GM21825 (cell line): ENCODE results near the gene ITGB1.

Experiments
- ATAC-seq: cut with Tn5 transposase; IDR thresholded peaks from one replicate; pipeline ENCODE4 v1.9.1; 2021; ENCODE audit warnings: mild to moderate bottlenecking, moderate library complexity; ENCODE audit not compliant: unreplicated experiment

The ITGB1 gene

DNA sequence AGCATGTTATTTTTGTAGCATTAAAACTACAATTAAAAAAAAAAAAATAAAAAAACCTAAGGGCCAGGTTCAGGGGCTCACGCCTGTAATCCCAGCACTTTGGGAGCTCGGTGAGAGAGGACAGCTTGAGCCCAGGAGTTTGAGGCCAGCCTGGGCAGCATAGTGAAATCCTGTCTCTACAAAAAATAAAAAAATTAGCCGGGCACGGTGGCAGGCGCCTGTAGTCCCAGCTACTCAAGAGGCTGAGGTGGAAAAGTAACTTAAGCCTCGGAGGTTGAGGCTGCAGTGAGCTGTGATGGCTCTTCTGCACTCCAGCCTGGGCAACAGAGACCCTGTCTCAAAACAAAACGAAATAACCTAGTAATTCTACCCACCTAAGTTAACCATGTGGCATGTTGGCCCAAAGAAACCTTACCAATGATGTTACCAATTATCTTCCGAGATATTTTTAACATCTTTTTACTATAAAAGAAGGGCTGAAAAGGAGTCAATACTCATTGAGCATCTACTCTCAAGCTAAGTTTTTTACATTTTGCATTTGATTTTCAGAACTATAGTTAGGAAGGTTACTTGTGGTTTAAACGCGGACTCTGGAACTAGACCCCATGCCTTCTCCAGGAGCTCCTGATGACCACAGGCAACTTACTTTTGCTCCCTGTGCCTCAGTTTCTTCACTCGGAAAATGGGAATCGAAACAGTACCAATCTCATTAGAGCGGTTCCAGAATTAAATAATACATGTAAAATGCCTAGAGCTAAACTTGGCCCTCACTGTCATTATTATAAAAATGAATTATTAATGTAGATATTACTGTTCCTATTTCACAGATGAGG is 1.4 kb downstream of the ITGB1 start:
- no peak for ATAC-seq

DNA sequence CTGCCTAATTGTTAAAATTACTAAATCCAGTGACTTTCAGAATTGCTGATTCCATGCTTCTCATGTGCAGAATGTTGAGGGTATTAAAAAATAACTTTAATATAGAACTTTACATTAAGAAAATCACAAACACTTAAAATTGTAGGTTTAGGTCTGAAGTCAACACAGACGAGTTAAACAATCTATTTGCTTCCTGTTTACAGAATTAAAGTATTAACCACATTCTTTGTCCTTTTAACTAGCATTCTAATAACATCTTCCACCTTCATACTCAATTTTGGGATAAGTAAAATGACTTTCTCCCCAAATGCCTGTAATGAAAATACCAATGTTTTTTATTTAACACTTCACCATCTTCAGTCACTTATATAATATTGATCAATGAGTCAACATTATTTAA is 2.2 kb downstream of the ITGB1 start:
- no peak for ATAC-seq

DNA sequence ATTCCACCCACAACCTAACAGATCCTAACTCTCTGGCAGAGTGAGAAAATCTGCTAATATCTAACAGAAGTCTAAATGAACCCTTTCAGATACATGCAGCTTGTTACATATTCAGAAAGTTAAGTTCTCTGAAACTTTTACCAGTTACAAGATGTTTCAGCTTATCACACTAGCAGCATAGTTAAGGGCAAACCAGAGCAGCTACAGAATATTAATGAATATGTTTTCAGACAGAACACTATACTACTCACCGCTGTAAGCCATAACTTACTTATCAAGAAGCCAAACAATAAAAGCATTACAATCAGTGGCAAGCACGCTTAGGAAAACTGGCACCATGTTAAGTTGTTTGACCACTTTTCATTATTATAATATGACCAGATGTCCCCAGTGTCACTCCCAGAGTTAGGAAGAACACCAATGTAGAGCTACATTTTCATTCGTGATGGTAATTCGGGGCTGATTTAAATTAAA is 2.7 kb downstream of the ITGB1 start:
- no peak for ATAC-seq

DNA sequence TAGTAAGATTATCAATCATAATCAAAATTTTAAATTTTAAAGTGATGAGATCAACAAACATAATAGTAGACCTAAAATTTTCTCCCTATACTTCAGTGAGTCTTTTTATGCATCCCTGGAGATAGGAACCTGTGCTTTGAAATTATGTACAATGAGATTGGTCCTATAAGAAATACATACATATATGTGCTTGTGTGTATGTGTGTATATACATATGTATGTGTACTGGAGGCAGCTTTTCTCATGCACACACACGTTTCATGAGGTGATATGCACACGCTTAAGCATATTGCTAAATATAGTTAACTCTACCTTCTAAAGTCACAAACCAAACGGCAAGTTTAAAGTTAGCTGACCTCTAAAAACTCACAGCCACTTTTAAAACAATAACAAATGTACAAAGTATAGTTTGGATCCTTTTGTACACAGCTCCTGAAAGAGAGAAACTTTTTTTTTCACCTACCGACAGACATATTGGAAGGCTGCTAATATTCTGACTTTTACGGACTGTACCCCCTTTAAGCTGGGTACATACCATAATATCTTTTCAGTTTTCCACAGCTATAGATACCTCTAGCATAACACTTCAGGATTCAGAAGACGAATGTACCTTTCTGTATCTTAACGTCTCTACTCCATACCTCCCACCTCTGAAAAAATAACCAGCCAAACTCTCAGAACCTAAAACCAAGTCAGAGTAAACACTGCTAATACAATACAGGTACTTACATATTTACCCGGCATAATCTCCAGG is 3.3 kb downstream of the ITGB1 start:
- no peak for ATAC-seq

DNA sequence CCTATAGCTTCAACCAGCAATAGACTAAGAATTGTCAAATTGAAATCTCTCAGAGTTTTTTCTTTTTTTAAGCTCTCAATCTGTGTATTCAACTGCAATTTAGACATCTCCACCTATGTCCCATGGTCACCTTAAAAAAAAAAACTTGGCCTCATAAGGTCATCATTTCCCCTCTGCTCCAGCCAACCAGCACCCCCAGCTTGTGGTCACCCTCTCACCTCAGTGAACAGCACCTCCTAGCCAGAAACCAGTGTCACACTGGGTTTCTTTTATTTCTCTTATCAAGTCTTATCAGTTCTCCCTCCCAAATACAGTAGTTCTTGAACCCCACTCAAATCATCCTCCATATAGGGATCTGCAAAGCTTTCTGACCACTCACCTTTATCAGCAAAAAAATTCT is 4.0 kb downstream of the ITGB1 start:
- ATAC-seq = no peak

DNA sequence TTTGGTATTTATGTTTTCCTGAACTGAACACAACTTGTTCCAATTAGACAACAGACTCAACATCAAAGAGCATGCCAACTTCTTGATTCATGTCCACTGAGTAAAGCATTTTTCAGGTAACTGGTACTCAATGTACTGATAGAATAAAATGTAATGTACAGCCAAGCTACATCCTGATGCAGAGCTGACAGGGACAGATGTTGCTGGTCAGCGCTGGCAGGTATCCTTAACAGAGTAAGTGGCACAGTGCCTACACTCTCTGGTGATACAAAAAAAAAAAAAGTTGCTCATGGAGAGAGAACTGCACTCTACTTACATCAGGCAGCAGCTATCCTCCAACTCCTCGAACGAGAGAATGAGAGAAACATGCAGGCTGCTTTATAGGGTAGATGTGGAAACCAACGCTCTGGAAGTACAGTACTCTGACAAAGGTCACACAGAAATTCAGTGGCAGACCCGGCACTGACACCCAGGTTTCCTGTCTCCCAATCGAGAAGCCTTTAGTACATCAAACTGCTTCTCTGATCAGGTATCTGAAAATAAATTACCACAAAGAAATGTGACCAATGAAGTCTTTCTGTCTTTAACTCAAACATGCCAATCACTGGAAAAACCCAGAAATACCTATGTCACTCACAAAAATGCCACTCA is 4.6 kb downstream of the ITGB1 start:
- ATAC-seq = no peak

DNA sequence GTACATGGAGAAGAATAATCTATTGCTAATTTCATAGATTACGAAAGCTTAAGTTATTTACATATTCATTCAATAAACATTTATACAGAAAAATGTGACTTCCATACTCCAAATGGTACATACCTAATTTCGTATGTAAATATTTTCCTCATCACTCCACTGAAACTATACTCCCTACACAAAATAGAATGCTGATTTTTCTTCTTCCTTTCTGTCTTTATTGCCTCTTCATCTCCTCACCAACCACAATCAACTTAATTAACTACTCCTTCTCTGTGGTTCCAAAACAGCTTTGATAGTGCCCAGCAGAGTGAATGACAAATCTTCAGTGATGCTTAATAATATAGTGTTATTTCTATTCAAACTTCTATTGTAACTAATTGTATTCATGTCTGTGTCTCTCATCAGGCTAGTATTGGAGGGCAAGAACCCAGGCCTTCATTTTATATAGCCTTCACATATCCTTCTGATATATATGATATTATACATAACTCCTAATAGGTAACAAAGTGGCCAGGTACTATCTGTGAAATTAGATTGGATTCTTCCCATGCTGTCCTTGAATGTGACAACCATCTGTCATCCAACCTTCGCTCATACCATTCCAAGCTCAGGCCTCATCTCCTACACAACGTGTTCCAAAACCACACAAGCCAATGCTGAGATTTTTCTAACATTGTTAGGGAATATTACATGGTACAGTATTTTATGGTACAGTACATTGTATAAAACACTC is 5.3 kb downstream of the ITGB1 start:
- ATAC-seq = no peak

DNA sequence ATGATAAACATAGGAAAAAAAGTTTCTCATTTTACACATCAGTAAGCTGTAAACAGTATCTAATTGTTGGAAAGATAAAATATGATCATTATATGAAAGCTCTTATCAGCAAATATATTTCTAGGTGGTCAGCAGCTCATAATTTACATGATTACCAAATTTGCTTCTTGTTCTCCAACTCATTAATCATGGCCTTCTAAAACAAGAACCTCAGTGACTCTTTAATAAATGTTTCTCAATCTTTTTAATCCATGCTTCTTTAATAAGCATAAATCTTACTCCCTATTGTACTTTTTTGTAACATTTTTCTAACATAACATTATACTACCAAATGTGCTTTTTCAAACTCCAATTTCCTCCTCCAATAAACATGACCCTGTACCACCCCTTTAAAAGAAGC is 5.9 kb downstream of the ITGB1 start:
- ATAC-seq = no peak

DNA sequence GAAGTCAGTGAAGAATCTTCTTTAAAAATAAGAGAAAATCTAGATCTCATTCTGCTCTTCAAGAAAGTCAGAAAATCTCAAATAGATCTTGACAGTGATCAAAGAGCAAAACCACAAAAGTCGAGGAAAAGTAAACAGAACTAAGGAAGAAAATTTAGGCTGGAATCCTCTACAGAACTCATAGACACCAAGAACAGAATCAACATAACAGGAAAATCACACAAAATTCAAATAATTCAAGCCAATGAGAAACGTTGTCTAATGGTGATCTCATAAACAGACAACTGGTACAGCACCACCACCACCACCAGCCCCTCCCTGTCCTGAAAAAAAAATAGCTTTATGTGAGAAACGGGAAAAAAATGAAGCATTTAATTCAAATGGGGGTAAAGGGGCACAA is 6.9 kb downstream of the ITGB1 start:
- ATAC-seq = no peak

DNA sequence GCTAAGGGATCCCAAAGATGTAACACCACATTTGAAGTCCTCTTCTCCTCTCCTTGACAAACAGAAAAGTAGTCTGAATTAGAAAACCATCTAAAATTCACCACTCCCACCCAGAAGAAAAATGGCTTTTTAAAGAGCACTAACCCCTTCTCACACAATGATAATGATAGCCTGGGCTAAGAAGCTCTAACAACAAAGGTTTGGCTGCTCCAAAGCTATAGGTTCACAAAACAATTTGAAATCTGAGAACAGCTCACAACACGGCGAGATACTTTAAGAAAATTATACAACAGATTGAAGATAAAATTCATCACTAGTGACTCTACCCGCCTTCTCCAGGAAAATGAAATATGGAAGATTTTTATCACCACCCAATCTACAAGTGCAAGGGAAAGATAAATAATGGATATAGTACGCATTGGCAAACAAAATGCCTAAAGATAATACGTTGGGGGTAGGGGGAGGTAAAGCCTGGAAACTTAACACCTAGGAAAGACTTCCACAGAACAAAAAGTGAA is 7.4 kb downstream of the ITGB1 start:
- no peak for ATAC-seq

DNA sequence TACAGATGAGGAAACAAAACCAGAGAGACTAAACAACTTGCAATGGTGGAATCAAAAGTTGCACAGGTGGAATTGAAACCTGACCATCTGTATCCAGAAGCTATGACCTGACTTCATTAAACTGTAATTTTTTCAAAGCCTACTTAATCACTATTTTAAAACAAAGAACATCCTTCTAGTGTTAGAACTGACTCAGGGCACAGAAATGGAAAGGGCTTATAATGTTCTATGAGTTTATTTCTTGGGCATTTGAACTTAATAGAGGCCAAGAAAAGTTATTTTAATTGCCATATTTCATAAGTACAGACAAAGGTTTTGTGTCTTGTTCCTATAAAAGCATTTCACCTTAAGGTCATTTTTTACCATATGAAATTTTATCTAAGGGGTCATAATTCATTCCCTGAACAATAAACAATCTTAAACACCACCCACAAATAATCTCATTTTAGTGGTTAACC is 8.8 kb downstream of the ITGB1 start:
- ATAC-seq = no peak

DNA sequence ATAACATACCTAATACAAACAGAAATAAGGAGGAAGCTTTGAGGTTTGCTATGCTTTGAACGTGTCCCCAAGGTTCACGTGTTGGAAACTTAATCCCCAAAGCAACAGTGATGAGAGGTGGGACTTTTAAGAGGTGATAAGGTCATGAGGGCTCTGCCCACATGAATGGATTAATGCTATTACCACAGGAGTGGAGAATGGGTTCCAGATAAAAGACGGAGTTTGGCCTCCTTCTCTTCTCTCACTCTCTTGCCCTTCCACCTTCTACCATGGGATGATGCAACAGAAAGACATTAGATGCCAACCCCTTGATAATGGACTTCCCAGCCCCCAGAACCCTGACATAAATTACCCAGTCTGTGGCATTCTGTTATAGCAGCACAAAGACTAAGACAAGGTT is 9.6 kb downstream of the ITGB1 start:
- no peak for ATAC-seq

DNA sequence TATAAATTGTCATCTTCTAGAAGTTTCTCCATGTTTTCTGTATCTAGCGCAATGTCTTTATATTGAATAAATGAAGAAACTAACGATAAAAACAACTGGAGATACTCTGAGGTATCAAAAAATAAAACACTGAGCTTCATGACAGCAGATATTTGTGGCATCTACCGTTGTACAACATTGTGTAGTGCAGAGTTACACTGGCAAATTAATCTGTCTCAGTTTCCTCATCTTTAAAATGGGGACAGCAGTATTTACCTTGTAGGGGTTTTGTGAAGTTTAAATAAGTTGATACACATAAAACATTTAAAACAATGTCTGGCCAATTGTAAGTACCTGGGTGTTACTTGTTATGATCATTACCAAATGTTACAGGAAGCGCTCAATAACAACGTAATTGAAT is 10.4 kb downstream of the ITGB1 start:
- ATAC-seq = no peak

DNA sequence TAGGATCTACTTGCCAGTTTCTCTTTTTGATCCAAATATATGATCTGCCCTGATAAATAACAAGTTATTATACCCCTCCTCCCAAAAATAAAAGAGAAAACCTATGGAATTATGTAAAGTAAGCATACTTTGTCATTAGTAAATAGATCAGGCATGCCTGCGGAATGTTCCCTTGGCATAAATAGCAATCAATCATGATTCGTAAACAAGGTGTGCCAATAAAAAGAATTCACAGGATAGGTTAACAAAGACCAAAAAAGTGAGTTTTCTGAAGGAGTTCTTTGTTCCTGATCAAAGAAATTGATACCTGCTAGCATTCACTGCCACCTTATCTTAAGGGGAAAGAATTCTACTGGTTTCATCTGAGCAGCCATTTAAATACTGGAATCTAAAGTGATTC is 11.9 kb downstream of the ITGB1 start:
- ATAC-seq = no peak

DNA sequence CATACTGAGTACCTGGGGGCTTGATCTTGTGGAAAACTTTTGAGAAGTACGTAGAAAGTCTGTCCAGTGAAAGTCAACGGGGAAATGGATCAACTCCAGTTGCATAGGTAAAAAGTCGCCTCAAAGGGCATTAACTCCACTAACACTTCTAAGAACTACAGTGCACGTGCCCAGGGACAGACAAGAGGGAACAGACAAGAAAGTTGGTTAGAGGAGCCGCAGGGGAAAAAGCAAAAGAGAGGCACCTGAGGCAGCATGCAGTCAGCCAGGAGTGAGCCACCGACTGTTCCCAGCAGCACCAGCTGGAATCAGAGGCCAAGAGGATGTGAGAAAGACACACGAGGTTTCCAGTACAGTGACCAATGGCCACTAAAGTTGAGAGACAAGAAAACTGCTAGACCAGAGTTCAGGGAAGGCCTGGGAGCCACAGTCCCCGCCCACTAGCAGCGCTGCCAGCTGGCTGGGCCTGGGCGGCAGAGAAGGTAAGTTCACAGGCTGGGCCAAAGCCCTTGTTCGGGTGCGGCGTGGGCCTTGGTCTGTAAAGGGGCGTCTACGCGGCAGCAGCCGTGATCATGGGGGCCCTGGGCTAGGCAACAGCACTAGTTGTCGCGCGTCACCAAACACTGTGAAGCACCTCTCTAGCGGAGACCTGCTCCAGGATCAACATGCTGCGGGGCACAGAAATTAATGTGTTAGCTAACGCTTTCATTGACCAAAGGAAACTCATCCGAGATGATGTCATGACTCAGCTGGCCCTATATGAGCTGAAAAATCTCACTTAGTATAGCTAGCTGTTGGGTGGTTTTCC is 14.0 kb downstream of the ITGB1 start:
- ATAC-seq = peak; percentile 8

DNA sequence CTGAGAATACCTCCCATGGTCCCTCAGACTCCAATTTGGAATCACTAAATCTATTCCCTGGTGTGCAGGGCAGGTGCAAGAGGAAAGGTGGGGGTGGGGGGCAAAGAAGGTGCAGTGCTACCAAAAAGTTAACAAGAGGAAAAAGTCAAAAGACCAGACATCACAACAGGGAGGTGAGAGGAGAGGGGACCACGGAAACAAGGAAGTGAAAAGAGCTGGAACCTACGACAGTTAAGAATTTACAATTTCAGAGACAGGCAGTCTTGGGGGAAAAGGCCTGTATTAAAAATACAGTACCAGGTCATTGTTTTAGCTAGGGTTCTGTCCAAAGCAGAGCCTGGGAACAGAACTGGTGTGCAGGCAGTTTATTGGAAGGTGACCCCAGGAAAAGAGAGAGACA is 14.6 kb downstream of the ITGB1 start:
- ATAC-seq = peak; percentile 64

DNA sequence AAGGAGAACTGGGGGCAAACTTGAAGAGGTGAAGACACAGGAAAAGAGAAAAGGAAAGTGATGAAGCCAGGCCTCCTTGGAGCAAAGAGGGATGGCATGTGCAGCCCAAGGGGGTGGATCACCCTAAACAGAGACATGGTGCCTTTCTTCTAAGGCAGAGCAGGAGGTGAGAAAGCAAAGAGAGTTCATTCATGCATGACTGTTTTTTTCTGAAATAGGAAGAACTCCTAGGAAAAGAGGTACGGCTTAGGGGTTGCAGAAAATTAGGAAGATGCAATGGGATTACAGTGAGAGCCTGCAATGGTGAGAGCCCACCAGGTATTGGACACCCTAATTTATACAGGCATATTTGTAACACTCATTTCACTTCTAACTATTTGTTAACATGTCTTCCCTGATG is 15.9 kb downstream of the ITGB1 start:
- ATAC-seq = no peak

DNA sequence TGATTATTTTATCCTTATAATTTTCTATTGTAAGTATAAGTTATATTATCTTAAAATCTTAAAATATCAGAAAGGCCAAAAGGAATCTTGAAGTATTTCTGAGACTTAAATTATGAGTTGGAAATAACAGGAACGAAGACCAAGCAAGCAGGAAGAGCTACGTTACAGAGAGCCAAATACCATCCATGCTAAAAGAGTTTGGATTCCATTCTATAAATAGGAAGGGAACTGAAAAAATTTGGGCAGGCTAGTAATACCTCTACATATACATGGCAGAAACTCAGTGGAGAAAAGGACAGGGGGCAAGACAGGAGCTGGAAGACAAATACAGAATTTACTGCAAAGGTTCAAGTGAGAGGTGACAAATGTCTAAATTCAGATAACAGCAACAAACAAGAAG is 16.7 kb downstream of the ITGB1 start:
- no peak for ATAC-seq

DNA sequence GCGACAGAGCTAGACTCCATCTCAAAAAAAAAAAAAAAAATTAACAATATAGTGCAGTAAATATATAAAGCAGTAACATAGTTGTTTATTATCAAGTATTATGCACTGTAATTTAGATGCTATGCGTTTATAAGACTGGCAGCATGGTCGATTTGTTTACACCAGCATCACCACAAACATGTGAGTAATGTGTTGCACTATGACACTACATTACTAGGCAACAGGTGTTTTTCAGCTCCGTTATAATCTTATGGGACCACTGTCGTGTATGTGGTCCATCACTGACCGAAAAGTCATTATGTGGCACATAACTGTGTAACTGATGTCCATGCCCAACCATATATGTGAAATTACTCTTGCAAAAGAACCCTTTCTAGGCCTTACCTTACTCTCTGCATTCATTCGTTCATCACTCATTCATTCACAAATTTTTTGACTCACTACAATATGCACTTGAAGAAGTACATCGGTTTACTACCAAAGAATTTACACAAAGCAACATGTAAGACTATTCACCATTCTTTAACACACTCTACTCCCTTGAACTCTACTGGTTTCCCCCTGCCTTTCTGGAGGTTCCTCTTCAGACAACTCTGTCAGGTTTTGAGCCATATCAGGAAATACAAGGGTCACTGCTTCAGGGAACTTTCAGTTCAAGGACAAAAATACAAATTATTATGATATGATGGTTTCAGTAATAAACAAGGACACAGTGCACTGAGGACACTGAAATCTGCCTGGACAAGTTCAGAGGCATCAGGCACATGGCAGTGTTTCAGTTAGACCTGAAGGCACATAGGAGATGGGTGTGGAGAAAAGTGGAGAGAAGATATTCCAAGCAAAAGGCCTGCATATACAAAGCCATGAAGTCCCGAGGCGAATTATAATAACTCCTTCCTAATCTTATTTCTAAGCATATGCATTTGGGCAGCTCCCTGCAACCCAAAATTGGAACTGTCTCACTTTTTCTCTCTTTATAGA is 17.4 kb downstream of the ITGB1 start:
- ATAC-seq = no peak
